ENCODE results near the gene RNU7-1.

DNA sequence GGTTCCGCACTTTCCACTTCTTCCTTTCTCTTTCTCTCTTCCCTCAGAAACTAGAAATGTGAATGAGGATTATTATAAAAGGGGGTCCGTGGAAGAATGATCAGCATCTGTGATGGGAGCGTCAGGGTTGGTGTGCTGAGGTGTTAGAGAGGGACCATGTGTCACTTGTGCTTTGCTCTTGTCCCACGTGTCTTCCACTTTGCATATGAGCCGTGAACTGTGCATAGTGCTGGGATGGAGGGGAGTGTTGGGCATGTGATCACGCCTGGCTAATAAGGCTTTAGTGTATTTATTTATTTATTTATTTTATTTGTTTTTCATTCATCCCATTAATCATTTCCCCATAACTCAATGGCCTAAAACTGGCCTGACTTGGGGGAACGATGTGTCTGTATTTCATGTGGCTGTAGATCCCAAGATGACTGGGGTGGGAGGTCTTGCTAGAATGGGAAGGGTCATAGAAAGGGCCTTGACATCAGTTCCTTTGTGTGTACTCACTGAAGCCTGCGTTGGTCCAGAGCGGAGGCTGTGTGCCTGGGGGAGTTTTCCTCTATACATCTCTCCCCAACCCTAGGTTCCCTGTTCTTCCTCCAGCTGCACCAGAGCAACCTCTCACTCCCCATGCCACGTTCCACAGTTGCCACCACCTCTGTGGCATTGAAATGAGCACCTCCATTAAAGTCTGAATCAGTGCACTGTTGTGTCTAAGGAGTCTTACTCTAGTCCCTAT, 20.4 kb upstream of the RNU7-1 start:
- TF ChIP-seq CTCF (IDR thresholded peaks at IDR 0.05) = no peak
- no peak for TF ChIP-seq EP300 (IDR thresholded peaks at IDR 0.05)
- TF ChIP-seq CHD4 (IDR thresholded peaks at IDR 0.05; ENCODE audit: borderline replicate concordance) = no peak
- TF ChIP-seq CHD2 (IDR thresholded peaks at IDR 0.05; ENCODE audit: low read length, partially characterized antibody) = no peak
- no peak for TF ChIP-seq ELK1 (IDR thresholded peaks at IDR 0.05; ENCODE audit: low read depth, low read length)
- no peak for TF ChIP-seq POLR2AphosphoS2 (conservative IDR thresholded peaks at IDR 0.05; ENCODE audit: low read length)
- no peak for TF ChIP-seq JUN (IDR thresholded peaks at IDR 0.05)
- TF ChIP-seq POLR2A (IDR thresholded peaks at IDR 0.05; ENCODE audit: low read length) = no peak
- TF ChIP-seq REST (IDR thresholded peaks at IDR 0.05) = no peak
- TF ChIP-seq KDM5A (IDR thresholded peaks at IDR 0.05) = no peak
- no peak for TF ChIP-seq PHF8 (IDR thresholded peaks at IDR 0.05; ENCODE audit: borderline replicate concordance, low read depth)
- no peak for TF ChIP-seq RAD21 (conservative IDR thresholded peaks at IDR 0.05 in 1 of 2, IDR thresholded peaks at IDR 0.05 in 1 of 2)
- TF ChIP-seq CEBPB (IDR thresholded peaks at IDR 0.05) = no peak

Data from A549 (cell line).